Tibial nerve (tissue), 4 donors: Measurements from ENCODE around the gene TCF12. TPM values are rescaled to one million over a fixed set of nuclear protein-coding genes. Genes with fewer than 3 reads are reported as not detected.
A peak's percentile ranks its signal among the peaks of the same experiment; 100 is the strongest.

ENCODE experiments used
- DNase-seq, 2 donors: peaks; one replicate each; pipeline ENCODE4 v3.0.0-alpha.2; 2019; ENCODE audit warnings: low spot score in 2 of 2
- H3K27ac ChIP-seq, 4 donors: fragments of 200-600 bp; sonication (generic) in 3 of 4; one replicate each; pipeline ENCODE4 v1.5.1; 2017 to 2019; ENCODE audit warnings: mild to moderate bottlenecking in 1 of 4
- H3K27me3 ChIP-seq, 2 donors: fragments of 200-600 bp; sonication (generic) in 1 of 2; one replicate each; pipeline versions ENCODE4 v1.5.1 to v1.6.0; 2017 to 2019
- H3K36me3 ChIP-seq, 3 donors: fragments of 200-600 bp; sonication (generic); one replicate each; pipeline ENCODE4 v1.5.1; 2018 to 2019
- H3K4me1 ChIP-seq, 4 donors: fragments of 200-600 bp; sonication (generic) in 3 of 4; one replicate each; pipeline ENCODE4 v1.5.1; 2017 to 2019
- H3K4me3 ChIP-seq, 4 donors: fragments of 200-600 bp; sonication (generic) in 3 of 4; one replicate each; pipeline ENCODE4 v1.5.1; 2017 to 2019; ENCODE audit warnings: mild to moderate bottlenecking in 1 of 4, moderate library complexity in 1 of 4
- H3K9me3 ChIP-seq, 4 donors: fragments of 200-600 bp; sonication (generic) in 3 of 4; one replicate each; pipeline ENCODE4 v1.5.1; 2017 to 2019
- EP300 ChIP-seq, 2 donors: sonication (generic); formaldehyde crosslinking; IDR thresholded peaks; one replicate each; pipeline ENCODE4 v1.6.1; 2017; ENCODE audit warnings: antibody characterized with exemption in 2 of 2, mild to moderate bottlenecking in 1 of 2
- POLR2A ChIP-seq, 2 donors: fragments of 450-650 bp; IDR thresholded peaks; one replicate each; pipeline ENCODE4 v1.6.1; 2017; ENCODE audit warnings: antibody characterized with exemption in 2 of 2, mild to moderate bottlenecking in 2 of 2, moderate library complexity in 2 of 2
- WGBS, 2 donors: methylation state at CpG; one replicate each; pipeline ENCODE4 v1.1.5; 2018; 5-methylcytosine and 5-hydroxymethylcytosine counted together
- total RNA-seq, 4 donors: library from RNA; depleted of rRNA; stranded (reverse); fragments of >200 nt; gene quantifications; one replicate each; pipeline ENCODE4 v1.1.0, GENCODE V29; 2016
- TF ChIP-seq, protein P1 (sequence below), 5 experiments: fragments of 200-600 bp in 3 of 5; fragments of 450-650 bp in 2 of 5; sonication (generic) in 3 of 5; IDR thresholded peaks; one replicate each; pipeline ENCODE4 v1.5.1; 2016 to 2019; ENCODE audit warnings: antibody characterized with exemption in 5 of 5, mild to moderate bottlenecking in 3 of 5, moderate library complexity in 2 of 5

The TCF12 gene
- total RNA-seq, 4 donors from 2014 or later: 117 to 181 (median 174) TPM

- H3K4me3 ChIP-seq: no peak overlapping the region
- no peaks in the 10 kb centered on the region for H3K9me3 ChIP-seq
- H3K4me1 ChIP-seq: peaks cover 0 to 20% (median 5%) of the 10 kb centered on the region in 4 donors
- H3K27me3 ChIP-seq: no peaks in the 10 kb centered on the region
- TF ChIP-seq, protein P1, sequence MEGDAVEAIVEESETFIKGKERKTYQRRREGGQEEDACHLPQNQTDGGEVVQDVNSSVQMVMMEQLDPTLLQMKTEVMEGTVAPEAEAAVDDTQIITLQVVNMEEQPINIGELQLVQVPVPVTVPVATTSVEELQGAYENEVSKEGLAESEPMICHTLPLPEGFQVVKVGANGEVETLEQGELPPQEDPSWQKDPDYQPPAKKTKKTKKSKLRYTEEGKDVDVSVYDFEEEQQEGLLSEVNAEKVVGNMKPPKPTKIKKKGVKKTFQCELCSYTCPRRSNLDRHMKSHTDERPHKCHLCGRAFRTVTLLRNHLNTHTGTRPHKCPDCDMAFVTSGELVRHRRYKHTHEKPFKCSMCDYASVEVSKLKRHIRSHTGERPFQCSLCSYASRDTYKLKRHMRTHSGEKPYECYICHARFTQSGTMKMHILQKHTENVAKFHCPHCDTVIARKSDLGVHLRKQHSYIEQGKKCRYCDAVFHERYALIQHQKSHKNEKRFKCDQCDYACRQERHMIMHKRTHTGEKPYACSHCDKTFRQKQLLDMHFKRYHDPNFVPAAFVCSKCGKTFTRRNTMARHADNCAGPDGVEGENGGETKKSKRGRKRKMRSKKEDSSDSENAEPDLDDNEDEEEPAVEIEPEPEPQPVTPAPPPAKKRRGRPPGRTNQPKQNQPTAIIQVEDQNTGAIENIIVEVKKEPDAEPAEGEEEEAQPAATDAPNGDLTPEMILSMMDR (IDR thresholded peaks at IDR 0.05): no peak
- TF ChIP-seq POLR2A (IDR thresholded peaks at IDR 0.05): no peak
- TF ChIP-seq EP300 (IDR thresholded peaks at IDR 0.05): no peak
- no peaks in the 10 kb centered on the region for H3K36me3 ChIP-seq
- DNase-seq: no peak
- H3K27ac ChIP-seq: no peak overlapping the region
These were observed 96.9 kb downstream of the TCF12 start for GRCh38 chr15:57015360-57015759.

GRCh38 chr15:57015897-57016296 is 97.5 kb downstream of the TCF12 start:
- H3K36me3 ChIP-seq: no peaks in the 10 kb centered on the region
- no peak for DNase-seq
- H3K4me3 ChIP-seq: no peak overlapping the region
- H3K27me3 ChIP-seq: no peaks in the 10 kb centered on the region
- no peak overlapping the region for H3K27ac ChIP-seq
- no peaks in the 10 kb centered on the region for H3K9me3 ChIP-seq
- H3K4me1 ChIP-seq: peaks cover 0 to 18% (median 5%) of the 10 kb centered on the region in 4 donors
- 94 to 95% methylated on average over 2 of the region's 2 CpGs for WGBS, 2 donors
- TF ChIP-seq EP300 (IDR thresholded peaks at IDR 0.05) (no peak), POLR2A (IDR thresholded peaks at IDR 0.05) (no peak)
- TF ChIP-seq, protein P1 (IDR thresholded peaks at IDR 0.05): no peak

DNA sequence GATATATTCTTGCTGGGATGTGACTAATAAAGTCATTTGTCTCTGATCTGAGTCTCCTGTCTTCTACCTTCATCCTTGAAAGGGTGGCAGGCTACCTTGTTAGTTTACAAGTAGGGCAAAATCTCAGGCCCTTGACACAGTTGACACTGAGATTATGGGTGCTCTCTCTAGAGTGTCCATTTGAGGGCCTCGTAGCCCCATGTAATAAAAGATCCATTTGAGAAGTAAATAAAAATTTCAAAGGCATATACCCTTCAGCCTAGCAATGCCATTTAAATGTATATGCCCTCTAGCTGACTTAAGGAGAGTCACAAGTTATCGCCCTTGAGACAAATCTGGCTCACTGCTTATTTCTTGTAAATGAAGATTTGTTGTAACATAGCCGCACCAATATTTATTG is 98.6 kb downstream of the TCF12 start:
- TF ChIP-seq POLR2A (IDR thresholded peaks at IDR 0.05): no peak
- TF ChIP-seq, protein P1 (IDR thresholded peaks at IDR 0.05): no peak
- TF ChIP-seq EP300 (IDR thresholded peaks at IDR 0.05): no peak
- Histone ChIP-seq H3K27ac (no peak overlapping the region), H3K9me3 (no peaks in the 10 kb centered on the region), H3K27me3 (no peaks in the 10 kb centered on the region), H3K4me3 (no peak overlapping the region), H3K36me3 (no peaks in the 10 kb centered on the region), H3K4me1 (peaks cover 0 to 18% (median 5%) of the 10 kb centered on the region in 4 donors)
- no peak for DNase-seq
- 90 to 96% methylated on average over 3 of the region's 3 CpGs for WGBS, 2 donors

DNA sequence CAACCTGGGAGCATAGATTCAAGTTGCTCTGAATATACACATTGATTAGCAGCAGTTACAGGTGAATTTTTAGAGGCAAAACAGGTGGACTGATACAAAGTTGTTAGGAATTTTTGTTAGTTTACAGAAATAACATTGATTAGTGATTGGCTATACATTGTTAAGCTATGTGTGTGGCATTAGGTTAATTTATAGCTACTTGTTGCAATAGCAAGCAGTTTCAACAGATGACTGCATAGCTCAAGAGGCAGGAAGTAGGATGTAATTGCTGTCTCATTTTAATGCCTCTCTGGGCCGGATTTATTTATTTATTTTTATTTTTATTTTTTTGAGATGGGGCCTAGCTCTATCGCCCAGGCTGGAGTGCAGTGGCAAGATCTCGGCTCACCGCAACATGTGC is 99.7 kb downstream of the TCF12 start:
- no peaks in the 10 kb centered on the region for H3K36me3 ChIP-seq
- H3K4me3 ChIP-seq: no peak overlapping the region
- TF ChIP-seq EP300 (IDR thresholded peaks at IDR 0.05): no peak
- TF ChIP-seq, protein P1 (IDR thresholded peaks at IDR 0.05): no peak
- no peak for TF ChIP-seq POLR2A (IDR thresholded peaks at IDR 0.05)
- peak overlapping the region in 1 of 4 donors; percentile 16 for H3K27ac ChIP-seq
- peaks cover 0 to 18% (median 5%) of the 10 kb centered on the region in 4 donors for H3K4me1 ChIP-seq
- DNase-seq: no peak
- 71 to 72% methylated on average over 4 of the region's 4 CpGs for WGBS, 2 donors
- H3K9me3 ChIP-seq: no peaks in the 10 kb centered on the region
- no peaks in the 10 kb centered on the region for H3K27me3 ChIP-seq

DNA sequence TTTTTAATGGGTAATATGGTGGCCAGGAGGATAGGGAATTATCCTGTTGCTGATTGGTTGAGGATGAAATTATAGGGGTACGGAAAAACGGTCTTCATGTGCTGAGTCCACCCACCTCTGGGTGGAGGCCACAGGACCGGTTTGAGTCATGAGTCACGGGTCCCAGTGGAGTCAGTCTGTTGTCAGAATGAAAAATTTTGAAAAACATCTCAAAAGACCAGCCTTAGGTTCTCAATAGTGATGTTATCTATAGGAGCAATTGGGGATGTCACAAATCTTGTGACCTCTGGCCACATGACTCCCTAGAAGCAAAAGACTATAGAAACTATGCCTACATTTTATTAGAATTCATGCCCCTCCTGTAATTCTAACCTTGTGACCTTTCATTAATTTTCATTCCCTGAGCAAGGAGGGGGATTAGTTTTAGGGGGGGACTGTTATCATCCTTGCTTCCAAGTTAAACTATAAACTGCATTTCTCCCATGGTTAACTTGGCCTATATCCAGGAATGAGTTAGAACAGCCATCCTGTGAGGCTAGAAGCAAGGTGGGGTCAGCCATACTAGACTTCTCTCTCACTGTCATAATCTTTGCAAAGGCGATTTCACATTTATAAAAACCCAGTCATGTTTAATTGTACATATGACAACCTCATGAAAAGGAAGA is 101.2 kb downstream of the TCF12 start:
- WGBS, 2 donors: 51 to 53% methylated on average over 5 of the region's 5 CpGs
- no peaks in the 10 kb centered on the region for H3K9me3 ChIP-seq
- no peak for TF ChIP-seq EP300 (IDR thresholded peaks at IDR 0.05)
- TF ChIP-seq, protein P1 (IDR thresholded peaks at IDR 0.05): no peak
- TF ChIP-seq POLR2A (IDR thresholded peaks at IDR 0.05): no peak
- H3K4me1 ChIP-seq: peaks cover 0 to 18% (median 5%) of the 10 kb centered on the region in 4 donors
- H3K36me3 ChIP-seq: no peaks in the 10 kb centered on the region
- DNase-seq: peak in 1 of 2 donors; percentile 18
- no peaks in the 10 kb centered on the region for H3K27me3 ChIP-seq
- H3K27ac ChIP-seq: peak overlapping the region in 1 of 4 donors; percentile 0
- no peak overlapping the region for H3K4me3 ChIP-seq
